GM23338 (cell line): Measurements from ENCODE around the gene FABP1.

Source experiments
- CREB1 ChIP-seq: fragments of 250-450 bp; sonication (Bioruptor Pico); IDR thresholded peaks from 2 replicates; pipeline ENCODE4 v1.5.0; 2020; ENCODE audit warnings: low read depth, mild to moderate bottlenecking, moderate library complexity
- EZH2 ChIP-seq: fragments of 200-600 bp; sonication (generic); IDR thresholded peaks from one replicate; pipeline ENCODE4 v1.8.0; 2017; ENCODE audit warnings: antibody characterized with exemption, mild to moderate bottlenecking, low read depth; ENCODE audit not compliant: unreplicated experiment
- EZH2phosphoT487 ChIP-seq: fragments of 200-600 bp; sonication (generic); IDR thresholded peaks from one replicate; pipeline ENCODE4 v1.8.1; 2018; ENCODE audit warnings: antibody characterized with exemption; ENCODE audit not compliant: unreplicated experiment
- JUNB ChIP-seq: IDR thresholded peaks from one replicate; pipeline ENCODE4 v1.6.1; 2016; ENCODE audit warnings: antibody characterized with exemption; ENCODE audit not compliant: unreplicated experiment
- NANOG ChIP-seq: IDR thresholded peaks from 2 replicates; pipeline ENCODE4 v1.6.1; 2016; ENCODE audit warnings: antibody characterized with exemption, borderline replicate concordance
- POLR2AphosphoS5 ChIP-seq: IDR thresholded peaks from 2 replicates; pipeline ENCODE4 v1.6.1; 2016; ENCODE audit warnings: antibody characterized with exemption, low read depth
- STAT1 ChIP-seq: IDR thresholded peaks from one replicate; pipeline ENCODE4 v1.6.1; 2016; ENCODE audit warnings: antibody characterized with exemption; ENCODE audit not compliant: unreplicated experiment
- ZNF331 ChIP-seq: fragments of 250-450 bp; sonication (Bioruptor Pico); IDR thresholded peaks from 2 replicates; pipeline ENCODE4 v1.5.0; 2020; ENCODE audit warnings: low read depth, mild to moderate bottlenecking, moderate library complexity
- ZNF462 ChIP-seq: fragments of 250-450 bp; sonication (Bioruptor Pico); IDR thresholded peaks from 2 replicates; pipeline ENCODE4 v1.5.0; 2020; ENCODE audit warnings: mild to moderate bottlenecking, moderate library complexity
- TF ChIP-seq, protein P1 (sequence below), 2 experiments: fragments of 200-600 bp in 1 of 2; sonication (generic) in 1 of 2; conservative IDR thresholded peaks; 2 replicates each; pipeline versions ENCODE4 v1.5.1 to v1.6.1; 2016 to 2017; ENCODE audit warnings: antibody characterized with exemption in 2 of 2, low read depth in 2 of 2, mild to moderate bottlenecking in 2 of 2, moderate library complexity in 1 of 2
- TF ChIP-seq, protein P2 (sequence below): IDR thresholded peaks from 2 replicates; pipeline ENCODE4 v1.6.1; 2016; ENCODE audit warnings: antibody characterized with exemption
- TF ChIP-seq, protein P3 (sequence below): IDR thresholded peaks from one replicate; pipeline ENCODE4 v1.6.1; 2018; ENCODE audit warnings: antibody characterized with exemption; ENCODE audit not compliant: unreplicated experiment

- TF ChIP-seq, protein P1, sequence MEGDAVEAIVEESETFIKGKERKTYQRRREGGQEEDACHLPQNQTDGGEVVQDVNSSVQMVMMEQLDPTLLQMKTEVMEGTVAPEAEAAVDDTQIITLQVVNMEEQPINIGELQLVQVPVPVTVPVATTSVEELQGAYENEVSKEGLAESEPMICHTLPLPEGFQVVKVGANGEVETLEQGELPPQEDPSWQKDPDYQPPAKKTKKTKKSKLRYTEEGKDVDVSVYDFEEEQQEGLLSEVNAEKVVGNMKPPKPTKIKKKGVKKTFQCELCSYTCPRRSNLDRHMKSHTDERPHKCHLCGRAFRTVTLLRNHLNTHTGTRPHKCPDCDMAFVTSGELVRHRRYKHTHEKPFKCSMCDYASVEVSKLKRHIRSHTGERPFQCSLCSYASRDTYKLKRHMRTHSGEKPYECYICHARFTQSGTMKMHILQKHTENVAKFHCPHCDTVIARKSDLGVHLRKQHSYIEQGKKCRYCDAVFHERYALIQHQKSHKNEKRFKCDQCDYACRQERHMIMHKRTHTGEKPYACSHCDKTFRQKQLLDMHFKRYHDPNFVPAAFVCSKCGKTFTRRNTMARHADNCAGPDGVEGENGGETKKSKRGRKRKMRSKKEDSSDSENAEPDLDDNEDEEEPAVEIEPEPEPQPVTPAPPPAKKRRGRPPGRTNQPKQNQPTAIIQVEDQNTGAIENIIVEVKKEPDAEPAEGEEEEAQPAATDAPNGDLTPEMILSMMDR (conservative IDR thresholded peaks at IDR 0.05; ENCODE audit: low read depth in 2 of 2), result no peak
- no peak for TF ChIP-seq EZH2
- no peak for TF ChIP-seq POLR2AphosphoS5
- no peak for TF ChIP-seq CREB1 (CRISPR knock-in tag)
- TF ChIP-seq, protein P2, sequence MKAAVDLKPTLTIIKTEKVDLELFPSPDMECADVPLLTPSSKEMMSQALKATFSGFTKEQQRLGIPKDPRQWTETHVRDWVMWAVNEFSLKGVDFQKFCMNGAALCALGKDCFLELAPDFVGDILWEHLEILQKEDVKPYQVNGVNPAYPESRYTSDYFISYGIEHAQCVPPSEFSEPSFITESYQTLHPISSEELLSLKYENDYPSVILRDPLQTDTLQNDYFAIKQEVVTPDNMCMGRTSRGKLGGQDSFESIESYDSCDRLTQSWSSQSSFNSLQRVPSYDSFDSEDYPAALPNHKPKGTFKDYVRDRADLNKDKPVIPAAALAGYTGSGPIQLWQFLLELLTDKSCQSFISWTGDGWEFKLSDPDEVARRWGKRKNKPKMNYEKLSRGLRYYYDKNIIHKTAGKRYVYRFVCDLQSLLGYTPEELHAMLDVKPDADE, result no peak
- no peak for TF ChIP-seq EZH2phosphoT487
- TF ChIP-seq, protein P3, sequence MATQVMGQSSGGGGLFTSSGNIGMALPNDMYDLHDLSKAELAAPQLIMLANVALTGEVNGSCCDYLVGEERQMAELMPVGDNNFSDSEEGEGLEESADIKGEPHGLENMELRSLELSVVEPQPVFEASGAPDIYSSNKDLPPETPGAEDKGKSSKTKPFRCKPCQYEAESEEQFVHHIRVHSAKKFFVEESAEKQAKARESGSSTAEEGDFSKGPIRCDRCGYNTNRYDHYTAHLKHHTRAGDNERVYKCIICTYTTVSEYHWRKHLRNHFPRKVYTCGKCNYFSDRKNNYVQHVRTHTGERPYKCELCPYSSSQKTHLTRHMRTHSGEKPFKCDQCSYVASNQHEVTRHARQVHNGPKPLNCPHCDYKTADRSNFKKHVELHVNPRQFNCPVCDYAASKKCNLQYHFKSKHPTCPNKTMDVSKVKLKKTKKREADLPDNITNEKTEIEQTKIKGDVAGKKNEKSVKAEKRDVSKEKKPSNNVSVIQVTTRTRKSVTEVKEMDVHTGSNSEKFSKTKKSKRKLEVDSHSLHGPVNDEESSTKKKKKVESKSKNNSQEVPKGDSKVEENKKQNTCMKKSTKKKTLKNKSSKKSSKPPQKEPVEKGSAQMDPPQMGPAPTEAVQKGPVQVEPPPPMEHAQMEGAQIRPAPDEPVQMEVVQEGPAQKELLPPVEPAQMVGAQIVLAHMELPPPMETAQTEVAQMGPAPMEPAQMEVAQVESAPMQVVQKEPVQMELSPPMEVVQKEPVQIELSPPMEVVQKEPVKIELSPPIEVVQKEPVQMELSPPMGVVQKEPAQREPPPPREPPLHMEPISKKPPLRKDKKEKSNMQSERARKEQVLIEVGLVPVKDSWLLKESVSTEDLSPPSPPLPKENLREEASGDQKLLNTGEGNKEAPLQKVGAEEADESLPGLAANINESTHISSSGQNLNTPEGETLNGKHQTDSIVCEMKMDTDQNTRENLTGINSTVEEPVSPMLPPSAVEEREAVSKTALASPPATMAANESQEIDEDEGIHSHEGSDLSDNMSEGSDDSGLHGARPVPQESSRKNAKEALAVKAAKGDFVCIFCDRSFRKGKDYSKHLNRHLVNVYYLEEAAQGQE, result no peak
- TF ChIP-seq NANOG, result no peak
- TF ChIP-seq JUNB, result no peak
- no peak for TF ChIP-seq ZNF462 (CRISPR knock-in tag)
- TF ChIP-seq ZNF331, result no peak
- no peak for TF ChIP-seq STAT1
Measured at GRCh38 chr2:88097192-88097591, 30.7 kb downstream of the FABP1 start.
